DOHH2 (cell line): ENCODE data around the gene MKLN1.

Experiments
- H3F3A ChIP-seq: fragments of 200-600 bp; sonication (generic), shearing (Covaris generic); 2 replicates; pipeline ENCODE4 v1.6.0; 2016; ENCODE audit warnings: antibody characterized with exemption, mild to moderate bottlenecking; ENCODE audit not compliant: control insufficient read depth, insufficient read depth
- H3K27ac ChIP-seq: fragments of 200-600 bp; sonication (generic); 2 replicates; pipeline ENCODE4 v1.5.1; 2014; ENCODE audit warnings: low read depth, mild to moderate bottlenecking, low read length, moderate library complexity
- H3K27me3 ChIP-seq: fragments of 200-600 bp; sonication (generic); 2 replicates; pipeline ENCODE4 v1.6.1; 2014; ENCODE audit warnings: mild to moderate bottlenecking, low read length, mixed read lengths; ENCODE audit not compliant: control insufficient read depth
- H3K36me3 ChIP-seq: fragments of 200-600 bp; sonication (generic); 2 replicates; pipeline ENCODE4 v1.6.1; 2014; ENCODE audit warnings: mild to moderate bottlenecking, low read length, moderate library complexity, mixed read lengths; ENCODE audit not compliant: control insufficient read depth
- H3K4me1 ChIP-seq: fragments of 200-600 bp; sonication (generic); 2 replicates; pipeline ENCODE4 v1.6.1; 2014; ENCODE audit warnings: mild to moderate bottlenecking, low read length, mixed read lengths; ENCODE audit not compliant: control insufficient read depth
- H3K4me2 ChIP-seq: fragments of 200-600 bp; sonication (generic); 2 replicates; pipeline ENCODE4 v1.6.0; 2014; ENCODE audit warnings: mild to moderate bottlenecking, low read length, moderate library complexity
- H3K4me3 ChIP-seq: fragments of 200-600 bp; sonication (generic); 2 replicates; pipeline ENCODE4 v1.5.1; 2014; ENCODE audit warnings: mild to moderate bottlenecking, low read length, mixed read lengths
- H3K79me2 ChIP-seq: fragments of 200-600 bp; sonication (generic); 2 replicates; pipeline ENCODE4 v1.6.1; 2014; ENCODE audit warnings: mild to moderate bottlenecking, low read length, mixed read lengths; ENCODE audit not compliant: control insufficient read depth
- H3K9me2 ChIP-seq: fragments of 200-600 bp; sonication (generic); replicated peaks from 2 replicates; pipeline ENCODE4 v1.6.1; 2014; ENCODE audit warnings: mild to moderate bottlenecking, low read length, mixed read lengths; ENCODE audit not compliant: control insufficient read depth
- H3K9me3 ChIP-seq: fragments of 200-600 bp; sonication (generic); 2 replicates; pipeline ENCODE4 v1.6.1; 2014; ENCODE audit warnings: antibody characterized with exemption, low read length, mixed read lengths; ENCODE audit not compliant: control insufficient read depth, insufficient read depth
- H4K20me1 ChIP-seq: fragments of 200-600 bp; sonication (generic); 2 replicates; pipeline ENCODE4 v1.6.0; 2014; ENCODE audit warnings: low read depth, mild to moderate bottlenecking, antibody characterized with exemption, low read length, moderate library complexity; ENCODE audit not compliant: control insufficient read depth, insufficient read depth
- CTCF ChIP-seq: fragments of 200-600 bp; sonication (generic); IDR thresholded peaks from one replicate; pipeline ENCODE4 v1.5.1; 2014; ENCODE audit warnings: antibody characterized with exemption, mild to moderate bottlenecking, low read depth, low read length; ENCODE audit not compliant: poor library complexity, severe bottlenecking
- EZH2phosphoT487 ChIP-seq: fragments of 200-600 bp; sonication (generic); IDR thresholded peaks from 2 replicates; pipeline ENCODE4 v1.6.1; 2017; ENCODE audit warnings: borderline replicate concordance, mild to moderate bottlenecking, antibody characterized with exemption, low read length, moderate library complexity, mixed read lengths

The MKLN1 gene

GRCh38 chr7:131489196-131489595 lies 161.5 kb downstream of the MKLN1 start:
- no peaks in the 10 kb centered on the region for H3K79me2 ChIP-seq
- H3F3A ChIP-seq: no peaks in the 10 kb centered on the region; the same call in 1 of the 2 replicates
- no peaks in the 10 kb centered on the region for H3K9me3 ChIP-seq
- H4K20me1 ChIP-seq: no peaks in the 10 kb centered on the region
- TF ChIP-seq EZH2phosphoT487 (no peak), CTCF (no peak)
- peaks cover 4% of the 10 kb centered on the region; the same call in 1 of the 2 replicates for H3K36me3 ChIP-seq
- no peak overlapping the region for H3K4me3 ChIP-seq
- no peaks in the 10 kb centered on the region for H3K27me3 ChIP-seq
- no peaks in the 10 kb centered on the region for H3K9me2 ChIP-seq
- no peak overlapping the region for H3K4me2 ChIP-seq
- H3K27ac ChIP-seq: no peak overlapping the region
- no peaks in the 10 kb centered on the region for H3K4me1 ChIP-seq

GRCh38 chr7:131489881-131490280 lies 162.2 kb downstream of the MKLN1 start:
- TF ChIP-seq CTCF (no peak), EZH2phosphoT487 (no peak)
- Histone ChIP-seq H3K27ac (no peak overlapping the region), H3K4me1 (no peaks in the 10 kb centered on the region), H3F3A (no peaks in the 10 kb centered on the region; the same call in 1 of the 2 replicates), H3K27me3 (no peaks in the 10 kb centered on the region), H3K36me3 (peaks cover 4% of the 10 kb centered on the region; the same call in 1 of the 2 replicates), H4K20me1 (no peaks in the 10 kb centered on the region), H3K79me2 (no peaks in the 10 kb centered on the region), H3K9me3 (no peaks in the 10 kb centered on the region), H3K9me2 (no peaks in the 10 kb centered on the region), H3K4me2 (no peak overlapping the region), H3K4me3 (no peak overlapping the region)

GRCh38 chr7:131493081-131493480 lies 165.4 kb downstream of the MKLN1 start:
- no peaks in the 10 kb centered on the region for H4K20me1 ChIP-seq
- H3K27me3 ChIP-seq: no peaks in the 10 kb centered on the region
- H3K4me2 ChIP-seq: no peak overlapping the region
- H3K9me3 ChIP-seq: no peaks in the 10 kb centered on the region
- H3K9me2 ChIP-seq: no peaks in the 10 kb centered on the region
- no peaks in the 10 kb centered on the region for H3K4me1 ChIP-seq
- no peaks in the 10 kb centered on the region for H3F3A ChIP-seq
- H3K36me3 ChIP-seq: no peaks in the 10 kb centered on the region
- no peaks in the 10 kb centered on the region for H3K79me2 ChIP-seq
- H3K27ac ChIP-seq: no peak overlapping the region
- no peak for TF ChIP-seq CTCF
- H3K4me3 ChIP-seq: no peak overlapping the region

GRCh38 chr7:131493581-131493980 lies 165.9 kb downstream of the MKLN1 start:
- Histone ChIP-seq H4K20me1 (no peaks in the 10 kb centered on the region), H3F3A (no peaks in the 10 kb centered on the region), H3K4me1 (no peaks in the 10 kb centered on the region), H3K27ac (no peak overlapping the region), H3K9me3 (no peaks in the 10 kb centered on the region), H3K27me3 (no peaks in the 10 kb centered on the region), H3K4me2 (no peak overlapping the region), H3K36me3 (no peaks in the 10 kb centered on the region), H3K4me3 (no peak overlapping the region), H3K9me2 (no peaks in the 10 kb centered on the region), H3K79me2 (no peaks in the 10 kb centered on the region)
- TF ChIP-seq CTCF (no peak), EZH2phosphoT487 (no peak)
